PC-9 (cell line): Measurements from ENCODE around the gene ZNF385B.

Experiments used
- EZH2 ChIP-seq: fragments of 200-600 bp; sonication (generic); IDR thresholded peaks from 2 replicates; pipeline ENCODE4 v1.8.0; 2017; ENCODE audit warnings: antibody characterized with exemption, low read depth
- TF ChIP-seq, protein P1 (sequence below): fragments of 200-600 bp; sonication (generic); conservative IDR thresholded peaks from 2 replicates; pipeline ENCODE4 v1.6.1; 2017; ENCODE audit warnings: mixed run types, antibody characterized with exemption, mild to moderate bottlenecking, moderate library complexity

DNA sequence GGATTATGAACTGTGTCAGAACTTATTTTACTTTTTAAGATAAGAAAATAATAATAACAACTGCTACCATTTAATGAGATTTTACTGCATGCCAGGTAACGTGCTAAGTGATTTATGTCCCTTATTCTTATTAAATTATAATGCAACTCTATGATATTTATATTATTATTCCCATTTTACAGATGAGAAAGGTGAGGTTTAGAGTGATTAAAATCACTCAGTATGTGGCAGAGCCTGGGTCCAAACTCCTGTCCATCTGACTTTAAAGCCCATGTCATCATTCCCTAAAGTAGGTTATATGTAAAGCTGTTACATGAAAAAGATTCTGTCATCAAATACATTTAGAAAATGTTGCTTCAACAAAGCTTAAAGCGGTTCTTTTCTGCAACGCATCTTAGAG lies 308.0 kb downstream of the ZNF385B start:
- TF ChIP-seq, protein P1, sequence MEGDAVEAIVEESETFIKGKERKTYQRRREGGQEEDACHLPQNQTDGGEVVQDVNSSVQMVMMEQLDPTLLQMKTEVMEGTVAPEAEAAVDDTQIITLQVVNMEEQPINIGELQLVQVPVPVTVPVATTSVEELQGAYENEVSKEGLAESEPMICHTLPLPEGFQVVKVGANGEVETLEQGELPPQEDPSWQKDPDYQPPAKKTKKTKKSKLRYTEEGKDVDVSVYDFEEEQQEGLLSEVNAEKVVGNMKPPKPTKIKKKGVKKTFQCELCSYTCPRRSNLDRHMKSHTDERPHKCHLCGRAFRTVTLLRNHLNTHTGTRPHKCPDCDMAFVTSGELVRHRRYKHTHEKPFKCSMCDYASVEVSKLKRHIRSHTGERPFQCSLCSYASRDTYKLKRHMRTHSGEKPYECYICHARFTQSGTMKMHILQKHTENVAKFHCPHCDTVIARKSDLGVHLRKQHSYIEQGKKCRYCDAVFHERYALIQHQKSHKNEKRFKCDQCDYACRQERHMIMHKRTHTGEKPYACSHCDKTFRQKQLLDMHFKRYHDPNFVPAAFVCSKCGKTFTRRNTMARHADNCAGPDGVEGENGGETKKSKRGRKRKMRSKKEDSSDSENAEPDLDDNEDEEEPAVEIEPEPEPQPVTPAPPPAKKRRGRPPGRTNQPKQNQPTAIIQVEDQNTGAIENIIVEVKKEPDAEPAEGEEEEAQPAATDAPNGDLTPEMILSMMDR, result no peak
- TF ChIP-seq EZH2, result no peak
